NCI-H2029 treated with DMSO at 0.1 percent for 48 hours (cell line): ENCODE measurements around the gene KCNJ10.

Experiments used
- DNase-seq: peaks from one replicate; lab custom pipeline; 2025; lab: John Stamatoyannopoulos, UW

Gene KCNJ10

GRCh38 chr1:159962176-159962575, 107.8 kb downstream of the KCNJ10 start:
- no peak for DNase-seq

GRCh38 chr1:159961636-159962035, 108.3 kb downstream of the KCNJ10 start:
- DNase-seq, result no peak

- no peak for DNase-seq
Observed at GRCh38 chr1:159960721-159961381, 109.1 kb downstream of the KCNJ10 start.

GRCh38 chr1:159959451-159959850, 110.5 kb downstream of the KCNJ10 start:
- no peak for DNase-seq

- DNase-seq, result no peak
Observed at GRCh38 chr1:159958719-159959380, 111.1 kb downstream of the KCNJ10 start.

- no peak for DNase-seq
Observed at GRCh38 chr1:159957824-159958268, 112.1 kb downstream of the KCNJ10 start.

- no peak for DNase-seq
Observed at GRCh38 chr1:159955456-159955855, 114.5 kb downstream of the KCNJ10 start.

- DNase-seq, result no peak
Observed at GRCh38 chr1:159953536-159954515, 116.1 kb downstream of the KCNJ10 start, which contains the start of gene SLAMF9. TSS of gene SLAMF9 (minus strand) at chr1:159954237. CDS start at chr1:159954137, 100 bp downstream.

- no peak for DNase-seq
Observed at GRCh38 chr1:159952932-159953331, 117.0 kb downstream of the KCNJ10 start.

- no peak for DNase-seq
Observed at GRCh38 chr1:159951551-159951950, 118.4 kb downstream of the KCNJ10 start.

GRCh38 chr1:159951016-159951415, 118.9 kb downstream of the KCNJ10 start:
- no peak for DNase-seq

- DNase-seq, result no peak
Observed at GRCh38 chr1:159949981-159950381, 120.0 kb downstream of the KCNJ10 start.

GRCh38 chr1:159949123-159949522, 120.8 kb downstream of the KCNJ10 start:
- no peak for DNase-seq
